Endothelial cell of umbilical vein (primary cell): ENCODE results near the gene KRT1. TPM values are rescaled to one million over a fixed set of nuclear protein-coding genes. Genes with fewer than 3 reads are reported as not detected.

Source experiments
- BruUV-seq: library from RNA; stranded (reverse); fragments of 400-500 nt; replicated peaks from 2 replicates; lab custom pipeline; 2021; lab: Mats Ljungman, UMichigan
- CTCF ChIA-PET: fragments of 300-600, 350-600 bp; sonication (Branson Sonifier 250); formaldehyde crosslinking; loops from one replicate; lab custom pipeline; 2021; ENCODE audit warnings: antibody characterized with exemption, inconsistent platforms; lab: Charles Lee
- POLR2A ChIA-PET: fragments of 300-600, 350-600 bp; sonication (Branson Sonifier 250); formaldehyde crosslinking; loops from one replicate; lab custom pipeline; 2021; ENCODE audit warnings: antibody characterized with exemption, inconsistent platforms; lab: Charles Lee
- DNase-seq: peaks from one replicate; pipeline ENCODE4 v3.0.0-alpha.2; 2011; ENCODE audit warnings: low read depth, low spot score
- FAIRE-seq: peaks from 2 replicates; lab custom pipeline; 2011; peaks lifted over from hg19 to GRCh38; lab: Jason Lieb, UNC
- H2AFZ ChIP-seq: 2 replicates; pipeline ENCODE4 v1.6.0; 2012; ENCODE audit warnings: low read depth, low read length, control low read depth, inconsistent platforms
- H3K27ac ChIP-seq: 2 replicates; pipeline ENCODE4 v1.5.1; 2011; ENCODE audit warnings: low read depth, mild to moderate bottlenecking, control low read depth, low read length, moderate library complexity; ENCODE audit not compliant: insufficient read depth
- H3K27me3 ChIP-seq, 2 experiments: 2 replicates each; pipeline versions ENCODE4 v1.6.0 to v1.6.1; 2011; ENCODE audit warnings: low read length in 2 of 2, mixed read lengths in 1 of 2; ENCODE audit not compliant: control insufficient read depth in 2 of 2, insufficient read depth in 2 of 2
- H3K36me3 ChIP-seq, 2 experiments: 2 replicates in 1 of 2; 3 replicates in 1 of 2; pipeline ENCODE4 v1.5.1; 2011; ENCODE audit warnings: low read length in 2 of 2, mild to moderate bottlenecking in 1 of 2, moderate library complexity in 1 of 2; ENCODE audit not compliant: control insufficient read depth in 2 of 2, insufficient read depth in 2 of 2; ENCODE audit errors: extremely low read depth in 1 of 2
- H3K4me1 ChIP-seq: 3 replicates; pipeline ENCODE4 v1.5.1; 2011; ENCODE audit warnings: mild to moderate bottlenecking, low read length; ENCODE audit not compliant: control insufficient read depth, insufficient read depth; ENCODE audit errors: extremely low read depth
- H3K4me2 ChIP-seq: 2 replicates; pipeline ENCODE4 v1.6.1; 2011; ENCODE audit warnings: low read length, control low read depth, mixed read lengths; ENCODE audit not compliant: insufficient read depth
- H3K4me3 ChIP-seq, 3 experiments: fragments of 200-600 bp in 1 of 3; sonication (generic), shearing (Covaris generic) in 1 of 3; replicated peaks in 1 of 3; 2 replicates each; pipeline ENCODE4 v1.5.1; 2011 to 2016; ENCODE audit warnings: control low read depth in 3 of 3, low read length in 3 of 3, mild to moderate bottlenecking in 2 of 3, inconsistent platforms in 1 of 3, low read depth in 1 of 3, moderate library complexity in 1 of 3; ENCODE audit not compliant: insufficient read depth in 1 of 3
- H3K79me2 ChIP-seq: 2 replicates; pipeline ENCODE4 v1.6.0; 2012; ENCODE audit warnings: low read length, inconsistent platforms; ENCODE audit not compliant: control insufficient read depth, insufficient read depth
- H3K9ac ChIP-seq: replicated peaks from 2 replicates; pipeline ENCODE3; 2011; ENCODE audit warnings: low read length, control low read depth; ENCODE audit not compliant: insufficient read depth; ENCODE audit errors: extremely low read depth
- H3K9me1 ChIP-seq: replicated peaks from 3 replicates; pipeline ENCODE4 v1.6.0; 2011; ENCODE audit warnings: mild to moderate bottlenecking, low read length; ENCODE audit not compliant: control insufficient read depth, insufficient read depth; ENCODE audit errors: extremely low read depth
- H3K9me3 ChIP-seq: replicated peaks from 2 replicates; pipeline ENCODE4 v1.5.1; 2012; ENCODE audit warnings: low read length, inconsistent platforms; ENCODE audit not compliant: control insufficient read depth, insufficient read depth
- H4K20me1 ChIP-seq: replicated peaks from 2 replicates; pipeline ENCODE3; 2011; ENCODE audit warnings: mild to moderate bottlenecking, low read length; ENCODE audit not compliant: control insufficient read depth, insufficient read depth; ENCODE audit errors: extremely low read depth
- CTCF ChIP-seq, 2 donors: IDR thresholded peaks; 1 replicate in 1 of 2; 2 replicates in 1 of 2; pipeline ENCODE4 v1.5.1; 2011; ENCODE audit warnings: low read length in 2 of 2, mild to moderate bottlenecking in 2 of 2, moderate library complexity in 2 of 2, control low read depth in 1 of 2, inconsistent platforms in 1 of 2, low read depth in 1 of 2; ENCODE audit not compliant: insufficient read depth in 1 of 2; ENCODE audit errors: extremely low read depth in 1 of 2
- EZH2 ChIP-seq: IDR thresholded peaks from 2 replicates; pipeline ENCODE4 v1.6.1; 2012; ENCODE audit warnings: borderline replicate concordance, low read depth, mild to moderate bottlenecking, moderate library complexity, low read length, inconsistent platforms; ENCODE audit not compliant: severe bottlenecking
- FOS ChIP-seq: IDR thresholded peaks from 2 replicates; pipeline ENCODE4 v1.6.1; 2011; ENCODE audit warnings: mild to moderate bottlenecking, low read length, moderate library complexity, borderline replicate concordance; ENCODE audit not compliant: insufficient read depth
- GATA2 ChIP-seq: IDR thresholded peaks from 2 replicates; pipeline ENCODE4 v1.7.0; 2011; ENCODE audit warnings: low read depth, mild to moderate bottlenecking, moderate library complexity, mixed read lengths, low read length; ENCODE audit not compliant: insufficient read length, insufficient read depth
- JUN ChIP-seq: IDR thresholded peaks from 2 replicates; pipeline ENCODE4 v1.6.1; 2011; ENCODE audit warnings: borderline replicate concordance, low read depth; ENCODE audit not compliant: insufficient read length, insufficient read depth
- MAX ChIP-seq: IDR thresholded peaks from 2 replicates; pipeline ENCODE4 v1.6.1; 2011; ENCODE audit not compliant: insufficient read depth, insufficient read length
- MYC ChIP-seq: IDR thresholded peaks from one replicate; pipeline ENCODE4 v1.6.1; 2011; ENCODE audit warnings: mild to moderate bottlenecking, low read depth, low read length
- POLR2A ChIP-seq: IDR thresholded peaks from 2 replicates; pipeline ENCODE4 v1.6.1; 2012; ENCODE audit warnings: low read depth, mild to moderate bottlenecking, control low read depth, low read length
- POLR2AphosphoS5 ChIP-seq: IDR thresholded peaks from 2 replicates; pipeline ENCODE4 v1.6.1; 2012; ENCODE audit warnings: low read depth, mild to moderate bottlenecking, control low read depth, low read length, moderate library complexity; ENCODE audit not compliant: insufficient read depth
- dilution Hi-C: fragments of 300-500 bp; cut with MboI; formaldehyde crosslinking; loops from one replicate; pipeline ENCODE4 v1.15.0; 2019; ENCODE audit warnings: low sequenced_read_pairs; ENCODE audit not compliant: extremely low pct_ligation_motif_present
- intact Hi-C: fragments of 100-400 bp; cut with micrococcal nuclease; formaldehyde crosslinking; loops from one replicate; pipeline ENCODE4 v1.10.0; 2022
- polyA plus RNA-seq, 4 experiments: library from polyadenylated mRNA; depleted of rRNA in 3 of 4; stranded (reverse) in 3 of 4; unstranded in 1 of 4; fragments of >200 nt; gene quantifications; 2 replicates each; pipeline versions ENCODE4 v1.2.1 to v1.2.3, GENCODE V29; 2011 to 2012; ENCODE audit warnings: missing spikeins in 1 of 4
- total RNA-seq: library from RNA; stranded (reverse); gene quantifications from 2 replicates; pipeline ENCODE4 v1.2.3, GENCODE V29; 2021

The KRT1 gene
- total and polyA plus RNA-seq, 2 donors (not counting 3 experiments of a cell fraction or from before 2014, with no cell fraction given), result not detected

GRCh38 chr12:52685406-52685890 lies 5.2 kb upstream of the KRT1 start:
- dilution Hi-C loops (no loop called here), intact Hi-C loops (no loop called here)
- Histone ChIP-seq H3K4me3 (no peak overlapping the region), H3K4me1 (no peaks in the 10 kb centered on the region), H3K4me2 (no peak overlapping the region), H3K9me1 (no peaks in the 10 kb centered on the region), H2AFZ (no peak overlapping the region), H3K27me3 (peaks cover 8 to 12% of the 10 kb centered on the region in 2 experiments), H3K9ac (no peak overlapping the region), H3K9me3 (no peaks in the 10 kb centered on the region), H4K20me1 (no peaks in the 10 kb centered on the region), H3K79me2 (no peaks in the 10 kb centered on the region), H3K36me3 (no peaks in the 10 kb centered on the region), H3K27ac (no peak overlapping the region)
- FAIRE-seq (no peak), DNase-seq (no peak)
- no TSS peak for BruUV-seq
- TF ChIP-seq JUN (no peak), POLR2AphosphoS5 (no peak), POLR2A (no peak), MYC (no peak), GATA2 (no peak), CTCF (IDR thresholded peaks at IDR 0.05; ENCODE audit: extremely low read depth in 1 of 2, insufficient read depth in 1 of 2, low read depth in 1 of 2, low read length in 2 of 2) (no peak), MAX (no peak), EZH2 (no peak), FOS (no peak)
- ChIA-PET POLR2A (no interaction called here), CTCF (interaction anchor here (1.3 kb wide), 1 partner anchor 180 kb away, joined by 3 read pairs; no protein-coding TSS in a partner anchor)
